AG09309 (cell line): ENCODE data around the gene FXYD6.

ENCODE experiments used
- DNase-seq: peaks from one replicate; pipeline ENCODE4 v3.0.0-alpha.2; 2010; ENCODE audit warnings: low read depth
- H3K4me3 ChIP-seq: 2 replicates; pipeline ENCODE4 v1.5.1; 2011; ENCODE audit warnings: mild to moderate bottlenecking, low read depth, low read length, moderate library complexity; ENCODE audit not compliant: control insufficient read depth
- TF ChIP-seq, protein P1 (sequence below): IDR thresholded peaks from 2 replicates; pipeline ENCODE4 v1.5.1; 2011; ENCODE audit warnings: mild to moderate bottlenecking, low read depth, low read length, inconsistent platforms; ENCODE audit not compliant: insufficient read depth, control insufficient read depth; ENCODE audit errors: missing control alignments

Gene FXYD6

DNA sequence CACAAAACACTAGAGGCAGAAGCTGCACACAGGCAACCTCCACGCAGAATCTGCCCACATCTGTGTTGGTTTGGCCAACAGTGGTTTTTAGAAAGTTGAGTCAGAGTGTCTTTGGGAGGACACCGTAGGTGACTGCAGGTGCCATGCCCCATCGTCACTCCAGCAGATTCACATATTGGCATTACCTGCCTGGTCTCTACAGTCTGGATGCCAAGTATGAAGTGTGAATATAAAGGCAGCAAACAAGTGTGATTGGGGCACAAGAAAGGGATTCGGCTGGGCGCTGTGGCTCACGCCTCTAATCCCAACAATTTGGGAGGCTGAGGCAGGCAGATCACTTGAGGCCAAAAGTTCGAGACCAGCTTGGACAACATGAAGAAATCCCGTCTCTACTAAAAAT, 40.9 kb downstream of the FXYD6 start:
- TF ChIP-seq, protein P1, sequence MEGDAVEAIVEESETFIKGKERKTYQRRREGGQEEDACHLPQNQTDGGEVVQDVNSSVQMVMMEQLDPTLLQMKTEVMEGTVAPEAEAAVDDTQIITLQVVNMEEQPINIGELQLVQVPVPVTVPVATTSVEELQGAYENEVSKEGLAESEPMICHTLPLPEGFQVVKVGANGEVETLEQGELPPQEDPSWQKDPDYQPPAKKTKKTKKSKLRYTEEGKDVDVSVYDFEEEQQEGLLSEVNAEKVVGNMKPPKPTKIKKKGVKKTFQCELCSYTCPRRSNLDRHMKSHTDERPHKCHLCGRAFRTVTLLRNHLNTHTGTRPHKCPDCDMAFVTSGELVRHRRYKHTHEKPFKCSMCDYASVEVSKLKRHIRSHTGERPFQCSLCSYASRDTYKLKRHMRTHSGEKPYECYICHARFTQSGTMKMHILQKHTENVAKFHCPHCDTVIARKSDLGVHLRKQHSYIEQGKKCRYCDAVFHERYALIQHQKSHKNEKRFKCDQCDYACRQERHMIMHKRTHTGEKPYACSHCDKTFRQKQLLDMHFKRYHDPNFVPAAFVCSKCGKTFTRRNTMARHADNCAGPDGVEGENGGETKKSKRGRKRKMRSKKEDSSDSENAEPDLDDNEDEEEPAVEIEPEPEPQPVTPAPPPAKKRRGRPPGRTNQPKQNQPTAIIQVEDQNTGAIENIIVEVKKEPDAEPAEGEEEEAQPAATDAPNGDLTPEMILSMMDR: no peak
- H3K4me3 ChIP-seq: no peak overlapping the region
- DNase-seq: no peak

GRCh38 chr11:117834838-117835443, 41.5 kb downstream of the FXYD6 start:
- TF ChIP-seq, protein P1: no peak
- DNase-seq: no peak
- H3K4me3 ChIP-seq: no peak overlapping the region

GRCh38 chr11:117834068-117834810, 42.2 kb downstream of the FXYD6 start:
- TF ChIP-seq, protein P1: no peak
- H3K4me3 ChIP-seq: no peak overlapping the region
- DNase-seq: no peak

DNA sequence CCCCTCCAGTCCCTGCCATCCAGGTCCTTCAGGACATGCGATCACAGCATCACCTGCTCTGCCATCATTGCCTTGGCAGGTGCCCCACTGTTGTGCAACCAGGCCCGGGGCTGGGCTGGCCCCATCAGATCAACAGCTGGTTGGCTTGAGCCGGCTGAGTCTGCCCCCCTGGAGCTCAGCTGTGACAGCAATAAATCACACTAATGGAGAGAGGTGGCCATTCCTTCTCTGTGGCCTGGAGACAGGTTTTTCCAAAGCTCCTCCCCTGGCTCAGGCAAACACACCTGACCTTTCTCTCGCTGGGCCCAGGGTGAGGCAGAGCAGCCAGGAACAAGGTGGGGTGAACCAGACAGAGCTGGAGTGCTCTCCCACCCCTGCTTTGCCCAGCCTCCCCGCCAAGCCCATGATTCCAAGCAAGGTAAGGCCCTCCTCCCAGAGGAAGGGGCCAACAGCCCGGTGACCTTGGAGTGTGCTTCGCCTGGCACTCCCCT, 43.0 kb downstream of the FXYD6 start:
- DNase-seq: no peak
- TF ChIP-seq, protein P1: no peak

GRCh38 chr11:117832511-117832910, 43.9 kb downstream of the FXYD6 start:
- no peak for DNase-seq
- TF ChIP-seq, protein P1: no peak
- no peak overlapping the region for H3K4me3 ChIP-seq

More for the DNA sequence above, 43.0 kb downstream of the FXYD6 start:
- no peak overlapping the region for H3K4me3 ChIP-seq

- TF ChIP-seq, protein P1: no peak
- no peak overlapping the region for H3K4me3 ChIP-seq
- DNase-seq: no peak
These were observed 44.6 kb downstream of the FXYD6 start for GRCh38 chr11:117831661-117832415.
